ENCODE data around the gene UGT1A8.

- TF ChIP-seq CTCF (IDR thresholded peaks at IDR 0.05 in 2 of 3, conservative IDR thresholded peaks at IDR 0.05 in 1 of 3; ENCODE audit: borderline replicate concordance in 1 of 3, insufficient read depth in 1 of 3, low read depth in 2 of 3, low read length in 2 of 3), result no peak
- TF ChIP-seq CEBPB (IDR thresholded peaks at IDR 0.05; ENCODE audit: low read depth), result no peak
- TF ChIP-seq POLR2A (IDR thresholded peaks at IDR 0.05; ENCODE audit: borderline replicate concordance, extremely low read depth, insufficient read depth, insufficient read length), result no peak
- TF ChIP-seq POLR2AphosphoS5 (IDR thresholded peaks at IDR 0.05; ENCODE audit: low read depth, low read length), result no peak
- TF ChIP-seq JUND (IDR thresholded peaks at IDR 0.05), result no peak
- TF ChIP-seq MAX (IDR thresholded peaks at IDR 0.05), result no peak
- TF ChIP-seq EZH2phosphoT487 (IDR thresholded peaks at IDR 0.05; ENCODE audit: borderline replicate concordance), result no peak
- TF ChIP-seq EGR1 (IDR thresholded peaks at IDR 0.05; ENCODE audit: low read depth), result no peak
- TF ChIP-seq EZH2 (IDR thresholded peaks at IDR 0.05), result no peak
- TF ChIP-seq ATF3 (IDR thresholded peaks at IDR 0.05), result no peak
- TF ChIP-seq ZBTB33 (IDR thresholded peaks at IDR 0.05; ENCODE audit: extremely low read depth, insufficient replicate concordance, low read length), result no peak
- TF ChIP-seq RAD21 (IDR thresholded peaks at IDR 0.05; ENCODE audit: low read depth), result no peak
These were observed 111.4 kb downstream of the UGT1A8 start, which contains the start of gene UGT1A3 for GRCh38 chr2:233728723-233729301.
